GM21526 (cell line): ENCODE measurements around the gene FKBP1C.
"Not testable (repeated sequence)": the region's sequence is repeated elsewhere in the genome, so short reads cannot be mapped to it uniquely, and the experiment has no call there.

Experiments
- ATAC-seq: cut with Tn5 transposase; IDR thresholded peaks from one replicate; pipeline ENCODE4 v1.9.1; 2021; ENCODE audit warnings: moderate library complexity; ENCODE audit not compliant: unreplicated experiment, low FRiP score

Gene FKBP1C

DNA sequence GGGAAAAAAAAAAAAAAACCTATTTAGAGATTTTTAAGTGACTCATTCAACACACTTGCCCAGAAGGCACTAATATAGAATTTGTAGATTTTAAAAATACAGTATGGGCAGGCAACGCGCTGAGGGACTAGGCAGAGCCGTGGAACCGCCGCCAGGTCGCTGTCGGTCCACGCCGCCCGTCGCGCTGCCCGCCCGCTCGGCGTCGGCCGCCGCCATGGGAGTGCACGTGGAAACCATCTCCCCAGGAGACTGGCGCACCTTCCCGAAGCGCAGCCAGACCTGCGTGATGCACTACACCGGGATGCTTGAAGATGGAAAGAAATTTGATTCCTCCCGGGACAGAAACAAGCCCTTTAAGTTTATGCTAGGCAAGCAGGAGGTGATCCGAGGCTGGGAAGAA lies at the start of gene FKBP1C:
FKBP1C (plus strand) TSS at position 127 of the 400 bp plus-strand sequence.
- ATAC-seq: not testable (repeated sequence)

DNA sequence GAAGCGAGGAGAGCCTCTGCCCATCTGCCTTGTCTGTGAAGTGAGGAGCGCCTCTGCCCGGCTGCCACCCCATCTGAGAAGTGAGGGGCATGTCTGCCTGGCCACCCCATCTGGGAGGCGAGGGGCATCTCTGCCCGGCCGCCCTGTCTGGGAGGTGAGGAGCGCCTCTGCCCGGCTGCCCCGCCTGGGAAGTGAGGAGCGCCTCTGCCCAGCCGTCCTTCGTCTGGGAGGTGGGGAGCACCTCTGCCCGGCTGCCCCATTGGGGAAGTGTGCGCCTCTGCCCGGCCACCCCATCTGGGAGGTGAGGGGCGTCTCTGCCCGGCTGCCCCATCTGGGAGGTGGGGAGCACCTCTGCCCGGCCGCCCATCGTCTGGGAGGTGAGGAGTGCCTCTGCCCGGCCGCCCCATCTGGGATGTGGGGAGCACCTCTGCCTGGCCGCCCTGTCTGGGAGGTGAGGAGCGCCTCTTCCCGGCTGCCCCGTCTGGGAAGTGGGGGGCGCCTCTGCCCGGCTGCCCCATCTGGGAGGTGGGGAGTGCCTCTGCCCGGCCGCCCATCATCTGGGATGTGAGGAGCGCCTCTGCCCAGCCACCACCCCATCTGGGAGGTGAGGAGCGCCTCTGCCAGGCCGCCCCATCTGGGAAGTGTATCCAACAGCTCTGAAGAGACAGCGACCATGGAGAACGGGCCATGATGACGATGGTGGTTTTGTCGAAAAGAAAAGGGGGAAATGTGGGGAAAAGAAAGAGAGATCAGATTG lies 47.0 kb upstream of the FKBP1C start:
- ATAC-seq: not testable (repeated sequence)

DNA sequence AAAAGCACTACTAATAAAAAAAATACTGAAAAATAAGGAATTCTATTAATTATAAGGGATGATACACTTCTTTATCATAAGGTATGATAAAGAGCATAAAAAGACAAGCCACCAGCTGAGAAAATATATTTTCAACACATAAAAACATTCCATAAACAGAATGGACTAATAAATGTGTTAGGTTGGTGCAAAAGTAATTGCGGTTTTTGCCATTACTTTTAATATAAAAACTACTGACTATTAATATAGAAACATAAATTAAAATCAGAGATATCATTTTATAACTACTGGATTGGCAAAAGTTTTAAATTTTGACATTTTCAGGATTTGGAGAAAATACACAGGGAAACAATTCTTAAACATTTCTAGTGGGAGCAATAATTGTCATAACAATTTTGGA lies 37.1 kb upstream of the FKBP1C start:
- ATAC-seq: no peak

GRCh38 chr6:63176181-63176580 lies 35.1 kb upstream of the FKBP1C start:
- ATAC-seq: no peak

DNA sequence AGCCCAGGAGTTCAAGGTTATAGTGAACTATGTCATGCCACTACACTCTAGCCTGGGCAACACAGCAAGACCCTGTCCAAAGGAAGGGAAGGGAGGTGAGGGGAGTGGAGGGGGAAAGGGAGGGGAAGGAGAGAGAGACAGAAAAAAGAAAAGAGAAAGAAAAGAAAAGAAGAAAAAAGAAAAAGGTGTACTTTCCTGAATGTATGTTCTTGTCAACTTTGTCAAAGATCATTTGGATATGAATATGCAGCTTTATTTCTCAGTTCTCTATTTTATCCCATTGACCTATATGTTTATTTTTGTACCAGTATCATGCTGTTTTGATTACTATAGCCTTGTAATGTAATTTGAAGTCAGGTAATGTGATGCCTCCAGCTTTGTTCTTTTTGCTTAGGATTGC lies 30.9 kb upstream of the FKBP1C start:
- ATAC-seq: no peak

GRCh38 chr6:63186970-63187369 lies 24.3 kb upstream of the FKBP1C start:
- no peak for ATAC-seq

GRCh38 chr6:63188828-63189227 lies 22.4 kb upstream of the FKBP1C start:
- ATAC-seq: no peak

GRCh38 chr6:63193324-63193723 lies 17.9 kb upstream of the FKBP1C start:
- no peak for ATAC-seq

- no peak for ATAC-seq
Measured at GRCh38 chr6:63197741-63198140, 13.5 kb upstream of the FKBP1C start.

GRCh38 chr6:63213325-63213724 lies 2.1 kb downstream of the FKBP1C start:
- no peak for ATAC-seq

- no peak for ATAC-seq
Measured at GRCh38 chr6:63214816-63215215, 3.5 kb downstream of the FKBP1C start.

- ATAC-seq: no peak
Measured at GRCh38 chr6:63224179-63224578, 12.9 kb downstream of the FKBP1C start.

- ATAC-seq: not testable (repeated sequence)
Measured at GRCh38 chr6:63225987-63226386, 14.7 kb downstream of the FKBP1C start.

GRCh38 chr6:63227928-63228894 lies 16.9 kb downstream of the FKBP1C start:
- ATAC-seq: not testable (repeated sequence)

DNA sequence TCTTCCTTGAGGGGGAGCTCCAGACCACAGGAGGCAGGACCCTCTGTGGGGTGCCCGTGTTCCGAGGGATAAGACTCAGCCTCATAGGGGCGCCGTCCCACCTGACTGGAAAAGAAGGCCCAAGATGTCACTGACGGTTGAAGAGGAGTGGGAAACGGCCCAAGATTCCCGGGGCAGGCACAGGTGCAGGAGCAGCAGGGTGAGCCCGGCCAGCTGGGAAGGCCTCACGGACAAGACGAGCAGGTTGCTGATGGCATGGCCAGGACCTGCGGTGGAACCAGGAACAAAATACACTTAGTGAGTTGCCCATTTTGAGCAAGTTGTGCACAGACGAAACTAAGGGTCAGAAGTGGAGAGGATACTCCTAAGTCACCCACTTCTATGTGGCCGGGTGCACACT lies 18.8 kb downstream of the FKBP1C start:
- ATAC-seq: not testable (repeated sequence)

- ATAC-seq: not testable (repeated sequence)
Measured at GRCh38 chr6:63230511-63230910, 19.2 kb downstream of the FKBP1C start.

- ATAC-seq: no peak
Measured at GRCh38 chr6:63236398-63236817, 25.1 kb downstream of the FKBP1C start.

GRCh38 chr6:63245420-63245819 lies 34.2 kb downstream of the FKBP1C start:
- ATAC-seq: no peak

DNA sequence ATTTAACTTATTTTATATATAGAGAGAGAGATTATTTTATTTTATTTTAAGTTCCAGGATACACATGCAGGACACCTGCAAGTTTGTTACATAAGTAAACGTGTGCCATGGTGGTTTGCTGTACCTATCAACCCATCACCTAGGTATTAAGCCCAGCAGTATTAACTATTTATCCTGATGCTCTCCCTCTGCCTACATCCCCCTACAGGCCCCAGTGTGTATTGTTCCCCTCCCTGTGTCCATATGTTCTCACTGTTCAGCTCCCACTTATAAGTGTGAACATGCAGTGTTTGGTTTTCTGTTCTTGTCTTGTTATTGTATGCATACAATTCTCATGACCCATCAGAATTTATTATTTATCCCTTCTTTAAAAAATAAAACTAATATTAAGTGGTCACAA lies 34.6 kb downstream of the FKBP1C start:
- peak; percentile 90 for ATAC-seq

GRCh38 chr6:63246581-63246980 lies 35.3 kb downstream of the FKBP1C start:
- no peak for ATAC-seq

DNA sequence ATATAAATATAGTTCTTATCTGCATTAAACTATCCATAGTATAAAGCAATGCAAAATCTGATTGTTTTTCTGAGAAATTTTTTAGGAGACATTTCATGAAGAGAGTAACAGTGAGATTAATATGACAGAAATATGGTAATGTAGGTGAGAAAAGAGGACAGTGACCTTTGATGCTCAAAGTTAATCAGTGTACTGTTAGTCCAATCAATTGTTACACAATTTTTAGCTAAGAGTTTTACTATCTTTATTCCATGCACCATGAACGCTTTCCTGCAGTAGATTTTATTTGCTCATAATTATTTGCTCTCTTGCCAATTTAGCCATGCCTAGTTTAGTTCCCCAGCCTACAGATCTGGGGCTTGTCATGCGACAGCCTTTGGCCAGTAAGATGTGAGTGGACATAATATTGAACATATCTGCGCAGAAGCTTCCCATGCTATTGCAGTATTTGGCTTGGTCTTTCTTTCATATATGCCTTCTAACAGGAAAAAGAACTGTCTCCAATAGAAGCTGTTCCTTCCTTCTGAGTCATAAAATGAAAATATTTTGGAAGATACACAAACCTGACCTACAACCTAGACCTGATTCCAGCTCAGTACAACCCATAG lies 38.7 kb downstream of the FKBP1C start:
- no peak for ATAC-seq
